OCI-LY1 (cell line): Measurements from ENCODE around the gene EPHB2.

Experiments
- H2AFZ ChIP-seq: fragments of 200-600 bp; sonication (generic), shearing (Covaris generic); 2 replicates; pipeline ENCODE4 v1.6.0; 2014; ENCODE audit warnings: antibody characterized with exemption, mild to moderate bottlenecking, low read length
- H3F3A ChIP-seq: fragments of 200-600 bp; sonication (generic), shearing (Covaris generic); 2 replicates; pipeline ENCODE4 v1.6.0; 2014; ENCODE audit warnings: mild to moderate bottlenecking, antibody characterized with exemption, low read length, moderate library complexity; ENCODE audit not compliant: insufficient read depth
- H3K27ac ChIP-seq: fragments of 200-600 bp; sonication (generic); 2 replicates; pipeline ENCODE4 v1.5.1; 2014; ENCODE audit warnings: low read length, mixed run types, mild to moderate bottlenecking, low read depth; ENCODE audit not compliant: poor library complexity, severe bottlenecking
- H3K27me3 ChIP-seq: fragments of 200-600 bp; sonication (generic); 2 replicates; pipeline ENCODE4 v1.6.0; 2014; ENCODE audit warnings: antibody characterized with exemption, mild to moderate bottlenecking, low read length, moderate library complexity; ENCODE audit not compliant: insufficient read depth
- H3K36me3 ChIP-seq: fragments of 200-600 bp; sonication (generic); 2 replicates; pipeline ENCODE4 v1.6.1; 2014; ENCODE audit warnings: mild to moderate bottlenecking, antibody characterized with exemption, low read length, moderate library complexity, mixed read lengths; ENCODE audit not compliant: insufficient read depth
- H3K4me1 ChIP-seq: fragments of 200-600 bp; sonication (generic); 2 replicates; pipeline ENCODE4 v1.5.1; 2014; ENCODE audit warnings: mild to moderate bottlenecking, low read length, moderate library complexity; ENCODE audit not compliant: insufficient read depth, severe bottlenecking
- H3K4me2 ChIP-seq: fragments of 200-600 bp; sonication (generic), shearing (Covaris generic); 2 replicates; pipeline ENCODE4 v1.6.1; 2014; ENCODE audit warnings: low read length
- H3K4me3 ChIP-seq: fragments of 200-600 bp; sonication (generic); 2 replicates; pipeline ENCODE4 v1.5.1; 2014; ENCODE audit warnings: low read length, low read depth, mild to moderate bottlenecking, mixed read lengths; ENCODE audit not compliant: poor library complexity, severe bottlenecking
- H3K79me2 ChIP-seq: fragments of 200-600 bp; shearing (Covaris generic); 2 replicates; pipeline ENCODE4 v1.6.1; 2016; ENCODE audit warnings: mixed run types, low read length, mixed read lengths; ENCODE audit not compliant: insufficient read depth
- H3K9ac ChIP-seq: fragments of 200-600 bp; sonication (generic), shearing (Covaris generic); 2 replicates; pipeline ENCODE4 v1.6.1; 2014; ENCODE audit warnings: mild to moderate bottlenecking, low read length, mixed read lengths
- H3K9me2 ChIP-seq: fragments of 200-600 bp; sonication (generic), shearing (Covaris generic); 2 replicates; pipeline ENCODE4 v1.6.1; 2014; ENCODE audit warnings: low read depth, mild to moderate bottlenecking, low read length, mixed read lengths
- H3K9me3 ChIP-seq: fragments of 200-600 bp; shearing (Covaris generic); 2 replicates; pipeline ENCODE4 v1.6.1; 2014; ENCODE audit warnings: low read length, mixed read lengths
- H4K20me1 ChIP-seq: fragments of 200-600 bp; sonication (generic), shearing (Covaris generic); 2 replicates; pipeline ENCODE4 v1.6.0; 2016; ENCODE audit warnings: mild to moderate bottlenecking, low read length; ENCODE audit not compliant: insufficient read depth
- EZH2 ChIP-seq: fragments of 200-600 bp; sonication (generic), shearing (Covaris generic); IDR thresholded peaks from 2 replicates; pipeline ENCODE4 v1.8.0; 2017; ENCODE audit warnings: borderline replicate concordance, mixed run types, mild to moderate bottlenecking, antibody characterized with exemption, low read length, moderate library complexity, mixed read lengths
- TF ChIP-seq, protein P1 (sequence below): fragments of 200-600 bp; sonication (generic), shearing (Covaris generic); IDR thresholded peaks from 2 replicates; pipeline ENCODE4 v1.5.1; 2017; ENCODE audit warnings: mild to moderate bottlenecking, antibody characterized with exemption, low read length, moderate library complexity, mixed read lengths

Gene EPHB2

DNA sequence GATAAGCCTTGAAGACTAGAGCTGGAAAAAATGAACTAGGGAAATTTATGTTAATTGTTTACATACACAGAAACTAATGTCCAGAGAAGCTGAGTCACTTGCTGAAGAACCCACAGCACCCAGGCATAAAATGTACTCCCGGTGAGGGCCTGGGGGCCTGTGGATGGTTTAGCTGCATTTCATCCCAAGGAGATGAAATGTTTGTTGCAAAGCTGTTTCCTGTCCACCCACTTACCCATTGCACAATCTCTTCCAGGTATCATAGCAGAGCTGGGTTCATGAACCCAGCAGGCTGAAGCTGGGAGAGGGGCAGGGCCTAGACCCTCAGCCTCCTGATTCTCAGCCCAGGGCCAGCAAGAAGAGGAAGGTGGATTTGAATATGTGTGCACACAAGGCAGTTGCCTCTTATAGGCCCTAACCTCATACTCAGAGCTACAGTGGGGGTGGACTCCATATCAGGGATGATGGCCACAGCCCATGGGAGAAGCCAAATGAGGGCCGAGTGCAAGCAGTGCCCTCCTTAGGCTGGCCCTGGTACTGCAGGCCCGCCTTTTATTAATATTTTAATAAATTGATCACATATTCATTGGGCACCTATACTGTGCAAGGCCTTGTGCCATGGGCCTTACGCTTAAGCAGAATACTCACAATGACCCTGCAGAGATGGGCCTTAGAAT lies 151.3 kb downstream of the EPHB2 start:
- Histone ChIP-seq H3K9me2 (no peaks in the 10 kb centered on the region), H3K27ac (no peak overlapping the region), H3K79me2 (no peaks in the 10 kb centered on the region), H3K4me3 (no peak overlapping the region), H3K27me3 (no peaks in the 10 kb centered on the region), H3K4me1 (no peaks in the 10 kb centered on the region), H3K4me2 (no peak overlapping the region), H4K20me1 (no peaks in the 10 kb centered on the region), H3K9me3 (no peaks in the 10 kb centered on the region), H2AFZ (no peak overlapping the region), H3K9ac (no peak overlapping the region), H3F3A (no peaks in the 10 kb centered on the region), H3K36me3 (no peaks in the 10 kb centered on the region)
- no peak for TF ChIP-seq EZH2
- TF ChIP-seq, protein P1, sequence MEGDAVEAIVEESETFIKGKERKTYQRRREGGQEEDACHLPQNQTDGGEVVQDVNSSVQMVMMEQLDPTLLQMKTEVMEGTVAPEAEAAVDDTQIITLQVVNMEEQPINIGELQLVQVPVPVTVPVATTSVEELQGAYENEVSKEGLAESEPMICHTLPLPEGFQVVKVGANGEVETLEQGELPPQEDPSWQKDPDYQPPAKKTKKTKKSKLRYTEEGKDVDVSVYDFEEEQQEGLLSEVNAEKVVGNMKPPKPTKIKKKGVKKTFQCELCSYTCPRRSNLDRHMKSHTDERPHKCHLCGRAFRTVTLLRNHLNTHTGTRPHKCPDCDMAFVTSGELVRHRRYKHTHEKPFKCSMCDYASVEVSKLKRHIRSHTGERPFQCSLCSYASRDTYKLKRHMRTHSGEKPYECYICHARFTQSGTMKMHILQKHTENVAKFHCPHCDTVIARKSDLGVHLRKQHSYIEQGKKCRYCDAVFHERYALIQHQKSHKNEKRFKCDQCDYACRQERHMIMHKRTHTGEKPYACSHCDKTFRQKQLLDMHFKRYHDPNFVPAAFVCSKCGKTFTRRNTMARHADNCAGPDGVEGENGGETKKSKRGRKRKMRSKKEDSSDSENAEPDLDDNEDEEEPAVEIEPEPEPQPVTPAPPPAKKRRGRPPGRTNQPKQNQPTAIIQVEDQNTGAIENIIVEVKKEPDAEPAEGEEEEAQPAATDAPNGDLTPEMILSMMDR: peak; percentile 46; the same call in 1 of the 2 replicates

DNA sequence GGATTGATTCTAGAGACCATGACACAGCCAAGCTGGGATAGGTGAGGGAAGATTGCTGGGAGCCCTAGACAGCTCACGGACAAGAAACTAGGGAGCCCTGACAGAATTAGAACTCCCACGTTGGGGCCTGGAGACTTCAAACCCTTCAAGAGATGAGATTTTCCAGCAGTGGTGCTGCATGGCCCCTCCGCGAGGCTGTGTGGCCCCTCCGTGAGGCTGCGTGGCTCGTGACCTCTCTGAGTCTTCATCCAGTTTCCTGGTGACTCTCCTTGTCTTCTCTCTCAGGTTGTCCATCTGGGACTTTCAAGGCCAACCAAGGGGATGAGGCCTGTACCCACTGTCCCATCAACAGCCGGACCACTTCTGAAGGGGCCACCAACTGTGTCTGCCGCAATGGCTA lies 152.1 kb downstream of the EPHB2 start:
- H3K9me2 ChIP-seq: no peaks in the 10 kb centered on the region
- no peak overlapping the region for H3K4me2 ChIP-seq
- no peaks in the 10 kb centered on the region for H3K4me1 ChIP-seq
- no peaks in the 10 kb centered on the region for H4K20me1 ChIP-seq
- H3K27ac ChIP-seq: no peak overlapping the region
- TF ChIP-seq, protein P1: no peak
- no peak for TF ChIP-seq EZH2
- H3K9me3 ChIP-seq: no peaks in the 10 kb centered on the region
- no peaks in the 10 kb centered on the region for H3K79me2 ChIP-seq
- no peak overlapping the region for H2AFZ ChIP-seq
- H3F3A ChIP-seq: no peaks in the 10 kb centered on the region
- H3K4me3 ChIP-seq: no peak overlapping the region
- H3K9ac ChIP-seq: no peak overlapping the region
- no peaks in the 10 kb centered on the region for H3K27me3 ChIP-seq
- no peaks in the 10 kb centered on the region for H3K36me3 ChIP-seq

- Histone ChIP-seq H3K27ac (no peak overlapping the region), H3K9ac (no peak overlapping the region), H3K36me3 (no peaks in the 10 kb centered on the region), H3K4me1 (no peaks in the 10 kb centered on the region), H3K9me2 (no peaks in the 10 kb centered on the region), H2AFZ (no peak overlapping the region), H3K27me3 (no peaks in the 10 kb centered on the region), H3K4me3 (no peak overlapping the region), H3K9me3 (no peaks in the 10 kb centered on the region), H3K79me2 (no peaks in the 10 kb centered on the region), H3K4me2 (no peak overlapping the region), H3F3A (no peaks in the 10 kb centered on the region), H4K20me1 (no peaks in the 10 kb centered on the region)
- TF ChIP-seq, protein P1: no peak
- TF ChIP-seq EZH2: no peak
Measured at GRCh38 chr1:22863766-22864165, 153.1 kb downstream of the EPHB2 start.
